CD14-positive monocyte (primary cell): ENCODE measurements around the gene TANGO2. TPM values are rescaled to one million over a fixed set of nuclear protein-coding genes. Genes with fewer than 3 reads are reported as not detected.

Experiments used
- DNase-seq, 3 donors: peaks; one replicate each; pipeline ENCODE4 v3.0.0-alpha.2; 2011 to 2022
- H2AFZ ChIP-seq: 2 replicates; pipeline ENCODE4 v1.6.0; 2012; ENCODE audit warnings: mild to moderate bottlenecking, low read depth, low read length, inconsistent platforms; ENCODE audit not compliant: insufficient read depth, poor library complexity, severe bottlenecking
- H3K27ac ChIP-seq, 2 donors: 1 replicate in 1 of 2; 2 replicates in 1 of 2; pipeline ENCODE4 v1.5.1; 2012 to 2013; ENCODE audit warnings: low read length in 2 of 2, control low read depth in 1 of 2, inconsistent platforms in 1 of 2, low read depth in 1 of 2, mild to moderate bottlenecking in 1 of 2
- H3K27me3 ChIP-seq, 2 donors: one replicate each; pipeline versions ENCODE4 v1.6.0 to v1.6.1; 2011 to 2013; ENCODE audit warnings: low read length in 2 of 2; ENCODE audit not compliant: control insufficient read depth in 2 of 2, insufficient read depth in 2 of 2
- H3K36me3 ChIP-seq, 2 donors: replicated peaks in 1 of 2; 1 replicate in 1 of 2; 2 replicates in 1 of 2; pipeline versions ENCODE4 v1.5.1 to v1.6.1; 2012 to 2013; ENCODE audit warnings: low read length in 2 of 2, control low read depth in 1 of 2, inconsistent platforms in 1 of 2, mild to moderate bottlenecking in 1 of 2; ENCODE audit not compliant: insufficient read depth in 2 of 2, control insufficient read depth in 1 of 2
- H3K4me1 ChIP-seq, 2 donors: 1 replicate in 1 of 2; 2 replicates in 1 of 2; pipeline versions ENCODE4 v1.5.1 to v1.6.1; 2012 to 2013; ENCODE audit warnings: low read length in 2 of 2, control low read depth in 1 of 2, inconsistent platforms in 1 of 2, mild to moderate bottlenecking in 1 of 2, moderate library complexity in 1 of 2; ENCODE audit not compliant: insufficient read depth in 2 of 2, control insufficient read depth in 1 of 2
- H3K4me2 ChIP-seq: replicated peaks from 2 replicates; pipeline ENCODE3; 2012; ENCODE audit warnings: low read length, moderate library complexity, mild to moderate bottlenecking; ENCODE audit not compliant: poor library complexity, severe bottlenecking; ENCODE audit errors: extremely low read depth
- H3K4me3 ChIP-seq, 3 experiments: fragments of 200-600 bp in 1 of 3; sonication (generic) in 1 of 3; replicated peaks in 1 of 3; 1 replicate in 2 of 3; 2 replicates in 1 of 3; pipeline ENCODE4 v1.5.1; 2011 to 2013; ENCODE audit warnings: low read length in 3 of 3, mild to moderate bottlenecking in 3 of 3, control low read depth in 2 of 3, low read depth in 2 of 3, inconsistent platforms in 1 of 3, moderate library complexity in 1 of 3
- H3K79me2 ChIP-seq: 2 replicates; pipeline ENCODE4 v1.6.0; 2012; ENCODE audit warnings: mild to moderate bottlenecking, control low read depth, inconsistent platforms, low read length, moderate library complexity; ENCODE audit not compliant: insufficient read depth
- H3K9ac ChIP-seq: 2 replicates; pipeline ENCODE4 v1.6.0; 2017; ENCODE audit warnings: low read length, mild to moderate bottlenecking; ENCODE audit not compliant: insufficient read depth, poor library complexity, severe bottlenecking
- H3K9me3 ChIP-seq, 2 donors: replicated peaks in 1 of 2; 1 replicate in 1 of 2; 2 replicates in 1 of 2; pipeline versions ENCODE4 v1.5.1 to v1.6.1; 2012 to 2013; ENCODE audit warnings: low read length in 2 of 2, control low read depth in 1 of 2; ENCODE audit not compliant: control insufficient read depth in 1 of 2, insufficient read depth in 1 of 2
- H4K20me1 ChIP-seq: 2 replicates; pipeline ENCODE4 v1.6.0; 2012; ENCODE audit warnings: mild to moderate bottlenecking, low read length, control low read depth, moderate library complexity; ENCODE audit not compliant: insufficient read depth
- H3K27ac Mint-ChIP-seq, 7 donors: one replicate each; pipeline ENCODE4 v1.8.0; 2020; ENCODE audit warnings: mild to moderate bottlenecking in 7 of 7, mixed read lengths in 7 of 7, moderate library complexity in 6 of 7, inconsistent platforms in 2 of 7
- H3K27me3 Mint-ChIP-seq, 3 donors: one replicate each; pipeline ENCODE4 v1.8.0; 2021 to 2022; ENCODE audit warnings: low read depth in 3 of 3, mild to moderate bottlenecking in 3 of 3, mixed read lengths in 3 of 3, moderate library complexity in 3 of 3, inconsistent platforms in 1 of 3
- H3K36me3 Mint-ChIP-seq, 2 donors: one replicate each; pipeline ENCODE4 v1.8.0; 2020; ENCODE audit warnings: mixed read lengths in 2 of 2, inconsistent platforms in 1 of 2, mild to moderate bottlenecking in 1 of 2
- H3K4me1 Mint-ChIP-seq: one replicate; pipeline ENCODE4 v1.8.0; 2020; ENCODE audit warnings: mild to moderate bottlenecking, mixed read lengths
- H3K4me3 Mint-ChIP-seq, 2 donors: one replicate each; pipeline ENCODE4 v1.8.0; 2020; ENCODE audit warnings: mild to moderate bottlenecking in 2 of 2, mixed read lengths in 2 of 2, moderate library complexity in 1 of 2
- H3K9me3 Mint-ChIP-seq, 7 donors: one replicate each; pipeline ENCODE4 v1.8.0; 2020 to 2022; ENCODE audit warnings: mixed read lengths in 7 of 7, mild to moderate bottlenecking in 6 of 7, moderate library complexity in 6 of 7, inconsistent platforms in 2 of 7
- WGBS: methylation state at CpG from one replicate; pipeline ENCODE4 v1.1.5; 2013; ENCODE audit warnings: missing lambda C conversion rate; ENCODE audit not compliant: insufficient coverage; 5-methylcytosine and 5-hydroxymethylcytosine counted together
- intact Hi-C, 2 donors: fragments of 100-400 bp; cut with micrococcal nuclease; formaldehyde crosslinking; loops; one replicate each; pipeline versions ENCODE4 v1.15.0 to v1.15.1; 2023
- polyA plus RNA-seq, 3 donors: library from polyadenylated mRNA; depleted of rRNA in 1 of 3; unstranded in 2 of 3; stranded (reverse) in 1 of 3; fragments of 300-500 nt in 2 of 3; fragments of >200 nt in 1 of 3; fragmentation: Illumina TruSeq in 2 of 3; gene quantifications; 1 replicate in 2 of 3; 2 replicates in 1 of 3; pipeline ENCODE4 v1.2.3, GENCODE V29; 2012 to 2021
- TF ChIP-seq, protein P1 (sequence below): fragments of 200-600 bp; IDR thresholded peaks from one replicate; pipeline ENCODE4 v1.8.0; 2022; ENCODE audit warnings: antibody characterized with exemption, mild to moderate bottlenecking

The TANGO2 gene
- polyA plus RNA-seq, 3 donors = 56.4 to 94.9 (median 58.2) TPM

DNA sequence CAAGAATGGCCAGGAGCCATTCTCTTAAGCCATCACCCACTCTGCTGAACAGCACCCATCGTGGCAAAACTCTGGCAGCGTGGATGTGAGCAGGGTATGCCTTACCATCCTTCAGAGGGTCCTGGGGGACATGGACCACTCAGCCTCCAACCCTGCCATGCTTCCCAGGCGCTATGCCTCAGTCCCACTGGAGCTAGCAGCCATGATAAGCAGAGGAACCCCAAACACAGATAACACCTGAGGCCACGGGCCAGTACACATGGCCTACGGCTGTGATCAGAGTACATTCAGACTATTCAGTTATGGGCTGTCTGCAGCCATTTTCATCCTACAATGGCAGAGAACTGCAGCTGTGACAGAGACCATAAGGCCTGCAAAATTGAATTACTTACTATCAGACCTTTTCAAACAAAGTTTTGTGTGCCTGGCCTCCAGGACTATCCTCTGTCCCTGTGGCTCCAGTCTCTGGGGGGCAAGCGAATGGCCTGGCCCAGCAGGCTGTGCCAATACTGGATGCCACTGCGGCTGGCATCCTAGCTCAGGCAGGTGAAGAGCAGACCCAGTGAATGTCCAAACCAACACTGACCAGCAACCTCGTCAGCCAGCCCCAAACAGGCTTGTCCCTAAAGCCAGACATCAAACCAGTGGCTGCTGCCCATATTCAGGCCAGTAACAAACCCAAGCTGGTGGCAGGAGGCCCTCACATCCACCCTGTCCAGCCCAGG lies 11.2 kb upstream of the TANGO2 start:
- Histone ChIP-seq H3K9ac (no peak overlapping the region), H3K36me3 (no peaks in the 10 kb centered on the region), H2AFZ (no peak overlapping the region), H3K27me3 (peaks cover 0 to 5% of the 10 kb centered on the region in 2 donors), H3K4me2 (no peak overlapping the region), H3K4me3 (no peak overlapping the region), H3K79me2 (no peaks in the 10 kb centered on the region), H3K9me3 (no peaks in the 10 kb centered on the region), H3K4me1 (no peaks in the 10 kb centered on the region), H4K20me1 (no peaks in the 10 kb centered on the region), H3K27ac (no peak overlapping the region)
- H3K9me3 Mint-ChIP-seq = peaks cover 0 to 3% (median 0%) of the 10 kb centered on the region in 7 donors
- TF ChIP-seq, protein P1, sequence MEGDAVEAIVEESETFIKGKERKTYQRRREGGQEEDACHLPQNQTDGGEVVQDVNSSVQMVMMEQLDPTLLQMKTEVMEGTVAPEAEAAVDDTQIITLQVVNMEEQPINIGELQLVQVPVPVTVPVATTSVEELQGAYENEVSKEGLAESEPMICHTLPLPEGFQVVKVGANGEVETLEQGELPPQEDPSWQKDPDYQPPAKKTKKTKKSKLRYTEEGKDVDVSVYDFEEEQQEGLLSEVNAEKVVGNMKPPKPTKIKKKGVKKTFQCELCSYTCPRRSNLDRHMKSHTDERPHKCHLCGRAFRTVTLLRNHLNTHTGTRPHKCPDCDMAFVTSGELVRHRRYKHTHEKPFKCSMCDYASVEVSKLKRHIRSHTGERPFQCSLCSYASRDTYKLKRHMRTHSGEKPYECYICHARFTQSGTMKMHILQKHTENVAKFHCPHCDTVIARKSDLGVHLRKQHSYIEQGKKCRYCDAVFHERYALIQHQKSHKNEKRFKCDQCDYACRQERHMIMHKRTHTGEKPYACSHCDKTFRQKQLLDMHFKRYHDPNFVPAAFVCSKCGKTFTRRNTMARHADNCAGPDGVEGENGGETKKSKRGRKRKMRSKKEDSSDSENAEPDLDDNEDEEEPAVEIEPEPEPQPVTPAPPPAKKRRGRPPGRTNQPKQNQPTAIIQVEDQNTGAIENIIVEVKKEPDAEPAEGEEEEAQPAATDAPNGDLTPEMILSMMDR = no peak
- no peak overlapping the region for H3K4me3 Mint-ChIP-seq
- no peaks in the 10 kb centered on the region for H3K4me1 Mint-ChIP-seq
- no peak overlapping the region for H3K27ac Mint-ChIP-seq
- no peak for DNase-seq
- WGBS = 97% methylated on average over 8 of the region's 8 CpGs
- H3K27me3 Mint-ChIP-seq = peaks cover 9 to 16% (median 14%) of the 10 kb centered on the region in 3 donors
- intact Hi-C loops = loop anchor here (5.0 to 10.0 kb wide), 3 partner anchors 37 to 277 kb away; partner anchors contain the start of genes GNB1L (in 1 of the 2) and RTL10 (in 1 of the 2)
- no peaks in the 10 kb centered on the region for H3K36me3 Mint-ChIP-seq

DNA sequence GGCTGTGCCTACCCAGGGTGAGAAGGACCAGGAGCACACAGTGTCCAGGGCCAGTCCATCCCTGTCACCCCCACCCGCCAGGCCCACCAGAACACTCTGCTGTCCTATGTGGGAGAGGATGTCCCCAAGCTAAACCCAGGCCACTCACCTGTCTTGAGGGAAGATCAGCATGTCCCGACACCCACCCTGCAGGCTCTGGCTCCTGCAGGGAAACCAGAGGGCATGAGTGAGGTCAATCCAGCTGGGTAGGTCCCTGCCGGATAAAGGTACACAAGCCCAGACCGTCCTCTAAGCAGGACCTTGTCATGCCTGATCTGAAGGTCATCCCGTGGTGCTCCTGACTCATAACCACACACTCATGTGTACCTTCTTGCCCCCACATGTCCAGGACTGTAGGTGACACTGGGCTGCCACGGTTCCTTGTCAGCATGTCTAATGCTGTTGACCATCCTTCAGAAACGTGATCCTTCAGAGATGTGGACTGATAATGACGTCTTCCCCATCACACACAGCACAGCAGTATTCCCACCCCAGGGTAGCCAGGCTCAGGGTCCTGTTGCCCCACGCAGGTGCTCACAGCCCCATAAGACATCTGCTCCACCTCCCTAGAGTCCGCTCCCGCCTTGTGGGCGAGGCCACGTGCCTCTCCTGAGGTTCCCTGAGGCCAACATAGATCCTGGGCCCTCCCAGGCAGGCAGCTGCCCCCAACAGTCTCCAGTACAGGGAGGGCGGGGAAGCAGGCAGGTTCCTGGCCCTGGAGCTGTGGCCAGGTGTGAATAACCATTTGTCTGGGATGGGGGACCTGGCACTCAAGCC lies 10.4 kb upstream of the TANGO2 start:
- Mint-ChIP-seq H3K4me3 (no peak overlapping the region), H3K27me3 (peaks cover 15 to 24% (median 21%) of the 10 kb centered on the region in 3 donors), H3K36me3 (no peaks in the 10 kb centered on the region), H3K4me1 (no peaks in the 10 kb centered on the region), H3K9me3 (peaks cover 0 to 4% (median 0%) of the 10 kb centered on the region in 7 donors), H3K27ac (no peak overlapping the region)
- H3K9me3 ChIP-seq = peaks cover 0 to 6% of the 10 kb centered on the region in 2 donors
- H3K4me3 ChIP-seq = no peak overlapping the region
- H3K36me3 ChIP-seq = no peaks in the 10 kb centered on the region
- intact Hi-C loops = loop anchor here (5.0 to 10.0 kb wide), 3 partner anchors 38 to 278 kb away; partner anchors contain the start of genes GNB1L (in 1 of the 2) and RTL10 (in 1 of the 2)
- no peak overlapping the region for H3K27ac ChIP-seq
- H3K4me1 ChIP-seq = no peaks in the 10 kb centered on the region
- no peak overlapping the region for H2AFZ ChIP-seq
- H3K4me2 ChIP-seq = no peak overlapping the region
- no peak for DNase-seq
- TF ChIP-seq, protein P1 = no peak
- H3K79me2 ChIP-seq = no peaks in the 10 kb centered on the region
- H4K20me1 ChIP-seq = no peaks in the 10 kb centered on the region
- no peak overlapping the region for H3K9ac ChIP-seq
- peaks cover 5 to 13% of the 10 kb centered on the region in 2 donors for H3K27me3 ChIP-seq
- 93% methylated on average over 12 of the region's 14 CpGs for WGBS
